Erythroblast (primary cell): ENCODE measurements around the gene NCKAP1.

Experiments
- GATA1 ChIP-seq: IDR thresholded peaks from 2 replicates; pipeline ENCODE4 v1.6.1; 2011; ENCODE audit warnings: low read depth, mild to moderate bottlenecking, control low read depth, low read length, moderate library complexity
- POLR2A ChIP-seq: IDR thresholded peaks from 2 replicates; pipeline ENCODE4 v1.6.1; 2011; ENCODE audit warnings: mild to moderate bottlenecking, low read length

DNA sequence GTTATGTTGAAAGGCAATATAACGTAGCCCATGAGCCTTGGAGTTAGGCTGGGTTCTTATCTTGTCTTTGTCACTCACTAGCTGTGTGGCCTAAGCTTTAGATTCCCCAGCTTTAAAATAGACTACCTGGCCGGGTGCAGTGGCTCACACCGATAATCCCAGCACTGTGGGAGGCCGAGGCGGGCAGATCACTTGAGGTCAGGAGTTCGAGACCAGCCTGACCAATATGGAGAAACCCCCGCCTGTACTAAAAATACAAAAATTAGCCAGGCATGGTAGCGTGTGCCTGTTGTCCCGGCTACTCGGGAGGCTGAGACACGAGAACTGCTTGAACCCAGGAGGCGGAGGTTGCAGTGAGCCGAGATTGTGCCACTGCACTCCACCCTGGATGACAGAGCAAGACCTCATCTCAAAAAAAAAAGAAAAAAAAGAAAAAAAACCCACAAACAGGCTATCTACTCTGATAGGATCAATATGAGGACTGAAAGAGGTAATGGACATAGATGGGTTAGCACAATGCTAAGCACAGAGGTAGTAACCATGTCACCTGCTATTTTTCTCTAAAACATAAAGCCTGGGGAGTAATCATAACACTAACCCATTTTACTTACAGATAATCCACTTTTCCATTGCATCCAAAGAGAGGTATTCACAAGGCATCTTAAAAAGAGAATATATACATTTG, 43.9 kb downstream of the NCKAP1 start:
- TF ChIP-seq POLR2A (no peak), GATA1 (no peak)
